ENCODE measurements around the gene CPNE4.

CPNE4 gene

DNA sequence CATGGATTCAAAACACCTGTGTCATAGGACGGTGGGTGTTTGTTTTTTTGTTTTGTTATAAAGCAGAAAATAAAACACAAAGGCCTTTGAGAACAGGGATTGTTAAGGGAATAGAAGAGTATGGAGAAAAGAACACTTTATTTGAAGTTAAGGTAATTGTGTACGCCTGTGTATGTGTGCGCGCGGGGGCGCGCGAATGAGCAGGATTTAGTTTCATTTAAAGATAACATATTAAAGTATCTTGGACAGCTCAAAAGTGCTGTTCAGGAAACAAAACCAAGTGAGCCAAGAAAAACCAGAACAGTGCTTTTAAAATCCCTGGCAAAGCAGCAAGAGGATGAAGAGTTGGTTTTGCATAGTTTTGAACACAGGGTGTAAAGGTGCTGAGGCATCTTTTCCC lies 1.9 kb downstream of the CPNE4 start:
- Histone ChIP-seq H3K27ac (no peak overlapping the region), H3K4me3 (peak overlapping the region; percentile 94), H3K9ac (ENCODE audit: insufficient read length) (no peak overlapping the region), H3K36me3 (ENCODE audit: insufficient read depth, low read length) (no peaks in the 10 kb centered on the region), H3K9me3 (ENCODE audit: low read depth, low read length) (no peaks in the 10 kb centered on the region)
- DNase-seq (ENCODE audit: low read depth, low spot score): no peak
- no peak for TF ChIP-seq FOXP2 (optimal IDR thresholded peaks at IDR 0.05; ENCODE audit: control extremely low read depth, extremely low read length, insufficient read depth)
- TF ChIP-seq EZH2 (IDR thresholded peaks at IDR 0.05): no peak
- TF ChIP-seq POLR2AphosphoS5 (IDR thresholded peaks at IDR 0.05; ENCODE audit: borderline replicate concordance, low read depth, low read length): no peak

GRCh38 chr3:132029182-132029902 lies 5.5 kb downstream of the CPNE4 start:
- Histone ChIP-seq H3K4me3 (peak overlapping the region; percentile 59), H3K36me3 (ENCODE audit: insufficient read depth, low read length) (no peaks in the 10 kb centered on the region), H3K27ac (0 out of 2 replicates have a peak overlapping the region, but pooled peaks have one; percentile 27), H3K9me3 (ENCODE audit: low read depth, low read length) (no peaks in the 10 kb centered on the region), H3K9ac (ENCODE audit: insufficient read length) (peak overlapping the region; percentile 29)
- TF ChIP-seq POLR2AphosphoS5 (IDR thresholded peaks at IDR 0.05; ENCODE audit: borderline replicate concordance, low read depth, low read length) (no peak), FOXP2 (optimal IDR thresholded peaks at IDR 0.05; ENCODE audit: control extremely low read depth, extremely low read length, insufficient read depth) (no peak), EZH2 (IDR thresholded peaks at IDR 0.05) (no peak)
- peak; percentile 77 for DNase-seq (ENCODE audit: low read depth, low spot score)

DNA sequence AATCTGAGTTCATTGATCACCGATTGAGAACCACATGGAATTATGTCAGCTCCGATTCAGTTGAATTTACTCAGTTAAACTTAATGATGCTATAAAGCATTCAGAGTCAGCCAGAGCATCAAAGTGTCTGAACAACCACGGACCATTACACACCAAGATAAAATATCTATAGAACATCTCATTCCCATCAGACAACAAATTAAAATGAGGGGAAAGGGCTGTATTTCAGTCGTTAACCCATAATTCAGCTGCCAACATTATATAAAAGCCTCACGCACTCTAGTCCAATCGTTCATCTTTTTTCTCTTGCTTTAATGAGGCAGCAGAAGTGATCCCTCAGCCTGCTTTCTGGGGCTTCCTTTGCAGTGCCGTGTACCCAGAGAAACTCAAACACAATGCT lies 11.9 kb downstream of the CPNE4 start:
- H3K9ac ChIP-seq (ENCODE audit: insufficient read length): no peak overlapping the region
- no peak for TF ChIP-seq POLR2AphosphoS5 (IDR thresholded peaks at IDR 0.05; ENCODE audit: borderline replicate concordance, low read depth, low read length)
- no peak for TF ChIP-seq EZH2 (IDR thresholded peaks at IDR 0.05)
- no peak for TF ChIP-seq FOXP2 (optimal IDR thresholded peaks at IDR 0.05; ENCODE audit: control extremely low read depth, extremely low read length, insufficient read depth)
- H3K9me3 ChIP-seq (ENCODE audit: low read depth, low read length): no peaks in the 10 kb centered on the region
- no peaks in the 10 kb centered on the region for H3K36me3 ChIP-seq (ENCODE audit: insufficient read depth, low read length)
- no peak overlapping the region for H3K4me3 ChIP-seq
- H3K27ac ChIP-seq: no peak overlapping the region
- DNase-seq (ENCODE audit: low read depth, low spot score): no peak

DNA sequence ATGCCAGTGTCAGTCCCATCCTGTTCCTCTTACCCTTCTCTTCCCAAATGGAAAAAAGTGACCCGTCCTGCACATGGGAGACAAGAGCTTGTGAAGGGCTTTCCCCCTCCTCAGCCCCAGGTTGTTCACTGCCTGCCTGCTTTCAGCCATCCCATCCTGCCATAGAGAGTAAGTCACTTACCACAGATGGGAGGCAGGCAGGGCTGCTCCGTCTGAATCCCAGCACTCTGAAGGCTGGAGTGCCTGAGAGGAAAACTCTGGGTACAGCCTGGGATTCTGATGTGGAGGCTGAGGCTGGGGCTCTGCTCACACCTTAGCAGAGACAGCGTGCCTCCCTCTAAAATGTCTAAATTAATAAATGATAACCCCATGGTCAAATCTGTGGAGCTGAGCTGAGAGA lies 14.8 kb downstream of the CPNE4 start:
- H3K27ac ChIP-seq: no peak overlapping the region

DNA sequence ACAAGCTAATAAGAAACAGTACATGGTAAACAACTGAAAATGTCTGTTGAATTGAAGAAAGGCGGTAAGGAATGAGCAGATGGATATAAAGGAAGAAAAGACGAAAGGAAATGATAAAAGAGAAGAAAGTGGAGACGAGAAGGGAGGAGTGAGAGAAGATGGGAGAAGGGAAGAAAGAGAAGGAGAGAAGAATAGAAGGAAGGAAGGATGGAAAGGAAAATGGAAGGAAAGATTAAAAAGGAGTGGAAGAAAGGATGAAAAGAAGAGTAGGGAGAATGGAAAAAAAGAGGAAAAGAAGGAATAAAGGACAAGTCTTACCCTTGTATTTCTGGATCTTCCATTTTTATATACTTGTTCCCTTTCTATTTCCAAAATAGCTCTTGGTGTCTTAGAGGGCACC lies 17.7 kb downstream of the CPNE4 start:
- H3K27ac ChIP-seq: no peak overlapping the region
- DNase-seq (ENCODE audit: low read depth, low spot score): no peak
- H3K36me3 ChIP-seq (ENCODE audit: insufficient read depth, low read length): no peaks in the 10 kb centered on the region
- no peaks in the 10 kb centered on the region for H3K9me3 ChIP-seq (ENCODE audit: low read depth, low read length)
- TF ChIP-seq FOXP2 (optimal IDR thresholded peaks at IDR 0.05; ENCODE audit: control extremely low read depth, extremely low read length, insufficient read depth) (no peak), POLR2AphosphoS5 (IDR thresholded peaks at IDR 0.05; ENCODE audit: borderline replicate concordance, low read depth, low read length) (no peak), EZH2 (IDR thresholded peaks at IDR 0.05) (no peak)
- H3K9ac ChIP-seq (ENCODE audit: insufficient read length): no peak overlapping the region
- H3K4me3 ChIP-seq: no peak overlapping the region

More for the DNA sequence above, 14.8 kb downstream of the CPNE4 start:
- no peak for DNase-seq (ENCODE audit: low read depth, low spot score)
- Histone ChIP-seq H3K9me3 (ENCODE audit: low read depth, low read length) (no peaks in the 10 kb centered on the region), H3K9ac (ENCODE audit: insufficient read length) (no peak overlapping the region), H3K4me3 (no peak overlapping the region), H3K36me3 (ENCODE audit: insufficient read depth, low read length) (no peaks in the 10 kb centered on the region)
- TF ChIP-seq POLR2AphosphoS5 (IDR thresholded peaks at IDR 0.05; ENCODE audit: borderline replicate concordance, low read depth, low read length): no peak
- TF ChIP-seq FOXP2 (optimal IDR thresholded peaks at IDR 0.05; ENCODE audit: control extremely low read depth, extremely low read length, insufficient read depth): no peak
- TF ChIP-seq EZH2 (IDR thresholded peaks at IDR 0.05): no peak

- H3K9ac ChIP-seq (ENCODE audit: insufficient read length): no peak overlapping the region
- peak overlapping the region; percentile 2; the same call in 1 of the 2 replicates for H3K27ac ChIP-seq
- TF ChIP-seq EZH2 (IDR thresholded peaks at IDR 0.05) (no peak), POLR2AphosphoS5 (IDR thresholded peaks at IDR 0.05; ENCODE audit: borderline replicate concordance, low read depth, low read length) (no peak), FOXP2 (optimal IDR thresholded peaks at IDR 0.05; ENCODE audit: control extremely low read depth, extremely low read length, insufficient read depth) (no peak)
- H3K36me3 ChIP-seq (ENCODE audit: insufficient read depth, low read length): no peaks in the 10 kb centered on the region
- DNase-seq (ENCODE audit: low read depth, low spot score): no peak
- H3K4me3 ChIP-seq: no peak overlapping the region
- H3K9me3 ChIP-seq (ENCODE audit: low read depth, low read length): no peaks in the 10 kb centered on the region
Measured at GRCh38 chr3:132016061-132017041, 18.5 kb downstream of the CPNE4 start.

- Histone ChIP-seq H3K4me3 (no peak overlapping the region), H3K27ac (no peak overlapping the region), H3K36me3 (ENCODE audit: insufficient read depth, low read length) (no peaks in the 10 kb centered on the region), H3K9me3 (ENCODE audit: low read depth, low read length) (no peaks in the 10 kb centered on the region), H3K9ac (ENCODE audit: insufficient read length) (no peak overlapping the region)
- no peak for DNase-seq (ENCODE audit: low read depth, low spot score)
- TF ChIP-seq EZH2 (IDR thresholded peaks at IDR 0.05) (no peak), POLR2AphosphoS5 (IDR thresholded peaks at IDR 0.05; ENCODE audit: borderline replicate concordance, low read depth, low read length) (no peak), FOXP2 (optimal IDR thresholded peaks at IDR 0.05; ENCODE audit: control extremely low read depth, extremely low read length, insufficient read depth) (no peak)
Measured at GRCh38 chr3:132014105-132014504, 20.7 kb downstream of the CPNE4 start.

DNA sequence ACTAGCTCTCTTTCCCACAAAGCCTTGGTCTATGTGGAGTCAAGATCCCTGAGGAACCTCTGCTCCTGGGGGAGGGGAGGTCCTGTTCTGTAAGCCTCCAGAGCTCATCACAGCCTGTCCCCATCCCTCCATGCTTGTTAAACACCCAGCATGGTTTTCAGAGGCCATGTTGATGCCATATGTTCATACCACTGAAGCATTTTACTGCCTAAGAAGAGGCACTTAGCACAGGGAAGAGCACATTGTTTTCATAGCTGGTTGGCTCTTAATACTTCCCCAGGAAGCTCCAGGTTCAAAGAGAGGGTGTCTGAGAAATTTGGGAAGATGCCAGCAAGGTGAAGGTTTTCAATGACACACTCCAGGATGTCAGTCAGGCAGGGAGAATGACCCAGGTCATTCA lies 25.6 kb downstream of the CPNE4 start:
- no peaks in the 10 kb centered on the region for H3K9me3 ChIP-seq (ENCODE audit: low read depth, low read length)
- DNase-seq (ENCODE audit: low read depth, low spot score): no peak
- peak overlapping the region; percentile 48; the same call in 1 of the 2 replicates for H3K27ac ChIP-seq
- no peaks in the 10 kb centered on the region for H3K36me3 ChIP-seq (ENCODE audit: insufficient read depth, low read length)
- H3K9ac ChIP-seq (ENCODE audit: insufficient read length): no peak overlapping the region
- no peak overlapping the region; the same call in 1 of the 2 replicates for H3K4me3 ChIP-seq
- TF ChIP-seq FOXP2 (optimal IDR thresholded peaks at IDR 0.05; ENCODE audit: control extremely low read depth, extremely low read length, insufficient read depth) (peak; percentile 12), EZH2 (IDR thresholded peaks at IDR 0.05) (no peak), POLR2AphosphoS5 (IDR thresholded peaks at IDR 0.05; ENCODE audit: borderline replicate concordance, low read depth, low read length) (peak; percentile 37; the same call in 1 of the 2 replicates)

All from SK-N-MC (cell line).